ENCODE measurements around the gene CPNE9. TPM values are rescaled to one million over a fixed set of nuclear protein-coding genes. Genes with fewer than 3 reads are reported as not detected.
A peak's percentile ranks its signal among the peaks of the same experiment; 100 is the strongest.

Gene CPNE9
- total and polyA plus RNA-seq, 7 donors, result 0.05 TPM; not detected in 6

DNA sequence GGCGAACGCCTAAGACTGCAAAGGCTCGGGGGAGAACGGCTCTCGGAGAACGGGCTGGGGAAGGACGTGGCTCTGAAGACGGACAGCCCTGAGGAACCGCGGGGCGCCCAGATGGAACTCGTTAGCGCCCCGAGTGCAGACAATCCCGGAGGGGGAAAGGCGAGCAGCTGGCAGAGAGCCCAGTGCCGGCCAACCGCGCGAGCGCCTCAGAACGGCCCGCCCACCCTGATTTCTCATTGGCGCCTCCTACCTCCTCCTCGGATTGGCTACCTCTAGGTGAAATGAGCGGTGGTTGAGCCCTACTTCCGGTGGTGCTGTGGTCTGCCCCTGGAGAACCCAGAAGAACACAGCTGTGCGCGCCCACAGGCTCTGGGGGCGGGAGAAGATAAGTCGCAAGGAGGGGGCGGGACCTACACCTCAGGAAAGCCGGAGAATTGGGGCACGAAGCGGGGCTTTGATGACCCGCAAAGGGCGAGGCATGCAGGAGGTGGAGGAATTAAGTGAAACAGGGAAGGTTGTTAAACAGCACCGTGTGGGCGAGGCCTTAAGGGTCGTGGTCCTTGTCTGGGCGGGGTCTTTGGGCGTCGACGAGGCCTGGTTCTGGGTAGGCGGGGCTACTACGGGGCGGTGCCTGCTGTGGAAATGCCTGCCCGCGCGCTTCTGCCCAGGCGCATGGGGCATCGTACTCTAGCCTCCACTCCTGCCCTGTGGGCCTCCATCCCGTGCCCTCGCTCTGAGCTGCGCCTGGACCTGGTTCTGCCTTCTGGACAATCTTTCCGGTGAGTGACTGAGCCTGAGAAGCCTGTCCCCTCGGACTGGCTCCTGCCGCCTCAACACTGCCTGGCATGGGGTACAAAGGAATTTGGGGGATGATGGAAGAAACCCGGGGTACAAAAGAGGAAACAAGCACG lies 46.3 kb downstream of the CPNE9 start, which contains the start of gene OGG1:
Gene OGG1, plus strand, starts transcription at position 308 of the 911 bp plus-strand sequence. Its CDS starts 335 bp downstream, at position 643.
- Histone ChIP-seq H3K4me3 (peak within 1 kb of the TSS; percentile 79), H3K27me3 (ENCODE audit: insufficient read depth in 3 of 3, low read length in 2 of 3) (no peaks in the 10 kb centered on the region), H3K4me1 (peaks cover 19% of the 10 kb centered on the region), H3K36me3 (ENCODE audit: insufficient read depth in 1 of 2, low read depth in 1 of 2) (peaks cover 2 to 76% of the 10 kb centered on the region in 2 donors), H3K27ac (peak within 1 kb of the TSS; percentile 86), H3K9me3 (no peaks in the 10 kb centered on the region)
- WGBS, 3 donors, result 0 to 1% (median 0%) methylated on average over 40 to 60 of the region's 60 CpGs
- TF ChIP-seq, protein P1, sequence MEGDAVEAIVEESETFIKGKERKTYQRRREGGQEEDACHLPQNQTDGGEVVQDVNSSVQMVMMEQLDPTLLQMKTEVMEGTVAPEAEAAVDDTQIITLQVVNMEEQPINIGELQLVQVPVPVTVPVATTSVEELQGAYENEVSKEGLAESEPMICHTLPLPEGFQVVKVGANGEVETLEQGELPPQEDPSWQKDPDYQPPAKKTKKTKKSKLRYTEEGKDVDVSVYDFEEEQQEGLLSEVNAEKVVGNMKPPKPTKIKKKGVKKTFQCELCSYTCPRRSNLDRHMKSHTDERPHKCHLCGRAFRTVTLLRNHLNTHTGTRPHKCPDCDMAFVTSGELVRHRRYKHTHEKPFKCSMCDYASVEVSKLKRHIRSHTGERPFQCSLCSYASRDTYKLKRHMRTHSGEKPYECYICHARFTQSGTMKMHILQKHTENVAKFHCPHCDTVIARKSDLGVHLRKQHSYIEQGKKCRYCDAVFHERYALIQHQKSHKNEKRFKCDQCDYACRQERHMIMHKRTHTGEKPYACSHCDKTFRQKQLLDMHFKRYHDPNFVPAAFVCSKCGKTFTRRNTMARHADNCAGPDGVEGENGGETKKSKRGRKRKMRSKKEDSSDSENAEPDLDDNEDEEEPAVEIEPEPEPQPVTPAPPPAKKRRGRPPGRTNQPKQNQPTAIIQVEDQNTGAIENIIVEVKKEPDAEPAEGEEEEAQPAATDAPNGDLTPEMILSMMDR (IDR thresholded peaks at IDR 0.05), result no peak
- peak; percentile 98 to 99 (median 98) for ATAC-seq
- peak; percentile 97 to 98 for DNase-seq
- intact Hi-C loops (cut with DNase I), result loop anchor here (1.0 to 5.0 kb wide), 2 partner anchors 19 to 37 kb away; partner anchors contain the start of gene BRPF1 (in 1 of the 2)

GRCh38 chr3:9750556-9751411 lies 47.2 kb downstream of the CPNE9 start:
- peak overlapping the region; percentile 86 for H3K27ac ChIP-seq
- TF ChIP-seq, protein P1 (IDR thresholded peaks at IDR 0.05), result no peak
- H3K36me3 ChIP-seq (ENCODE audit: insufficient read depth in 1 of 2, low read depth in 1 of 2), result peaks cover 2 to 75% of the 10 kb centered on the region in 2 donors
- no peaks in the 10 kb centered on the region for H3K27me3 ChIP-seq (ENCODE audit: insufficient read depth in 3 of 3, low read length in 2 of 3)
- peak overlapping the region; percentile 79 for H3K4me3 ChIP-seq
- 36 to 38% (median 36%) methylated on average over 17 of the region's 17 CpGs for WGBS, 3 donors
- no peaks in the 10 kb centered on the region for H3K9me3 ChIP-seq
- ATAC-seq (no peak), DNase-seq (no peak)
- H3K4me1 ChIP-seq, result peaks cover 19% of the 10 kb centered on the region
- intact Hi-C loops (cut with DNase I), result loop anchor here in 1 of 2 donors (5.0 kb wide), 1 partner anchor 37 kb away; no protein-coding TSS in a partner anchor

- H3K27ac ChIP-seq, result no peak overlapping the region
- no peak overlapping the region for H3K4me3 ChIP-seq
- ATAC-seq (no peak), DNase-seq (no peak)
- peaks cover 14% of the 10 kb centered on the region for H3K4me1 ChIP-seq
- peaks cover 0 to 85% of the 10 kb centered on the region in 2 donors for H3K36me3 ChIP-seq (ENCODE audit: insufficient read depth in 1 of 2, low read depth in 1 of 2)
- H3K27me3 ChIP-seq (ENCODE audit: insufficient read depth in 3 of 3, low read length in 2 of 3), result no peaks in the 10 kb centered on the region
- intact Hi-C loops (cut with DNase I), result loop anchor here in 1 of 2 donors (5.0 kb wide), 1 partner anchor 33 kb away; no protein-coding TSS in a partner anchor
- TF ChIP-seq, protein P1 (IDR thresholded peaks at IDR 0.05), result no peak
- H3K9me3 ChIP-seq, result no peaks in the 10 kb centered on the region
- WGBS, 3 donors, result 72 to 81% (median 75%) methylated on average over 8 of the region's 8 CpGs
These were observed 51.0 kb downstream of the CPNE9 start for GRCh38 chr3:9754678-9755077.

GRCh38 chr3:9757427-9757826 lies 53.8 kb downstream of the CPNE9 start:
- TF ChIP-seq, protein P1 (IDR thresholded peaks at IDR 0.05), result no peak
- H3K27ac ChIP-seq, result no peak overlapping the region
- no peaks in the 10 kb centered on the region for H3K9me3 ChIP-seq
- peaks cover 0 to 75% of the 10 kb centered on the region in 2 donors for H3K36me3 ChIP-seq (ENCODE audit: insufficient read depth in 1 of 2, low read depth in 1 of 2)
- no peaks in the 10 kb centered on the region for H3K27me3 ChIP-seq (ENCODE audit: insufficient read depth in 3 of 3, low read length in 2 of 3)
- H3K4me1 ChIP-seq, result no peaks in the 10 kb centered on the region
- WGBS, 3 donors, result 84 to 94% (median 93%) methylated on average over 10 to 13 of the region's 13 CpGs
- no peak for ATAC-seq
- DNase-seq, result no peak
- no peak overlapping the region for H3K4me3 ChIP-seq
- intact Hi-C loops (cut with DNase I), result no loop called here

Measured in psoas muscle (tissue), 8 donors.